Lower leg skin (tissue), 4 donors: ENCODE data around the gene SH2D4B. TPM values are rescaled to one million over a fixed set of nuclear protein-coding genes. Genes with fewer than 3 reads are reported as not detected.

ENCODE experiments used
- DNase-seq, 2 donors: peaks; one replicate each; pipeline ENCODE4 v3.0.0-alpha.2; 2019; ENCODE audit warnings: low spot score in 2 of 2
- H3K4me3 ChIP-seq: fragments of 200-600 bp; sonication (generic); 2 replicates; pipeline ENCODE4 v1.5.1; 2017; ENCODE audit warnings: mild to moderate bottlenecking, low read depth; ENCODE audit not compliant: poor library complexity, severe bottlenecking
- POLR2A ChIP-seq, 2 donors: fragments of 450-650 bp; IDR thresholded peaks; one replicate each; pipeline ENCODE4 v1.6.1; 2016 to 2017; ENCODE audit warnings: antibody characterized with exemption in 2 of 2, mild to moderate bottlenecking in 1 of 2, moderate library complexity in 1 of 2
- WGBS, 2 donors: methylation state at CpG; one replicate each; pipeline ENCODE4 v1.1.5; 2018; 5-methylcytosine and 5-hydroxymethylcytosine counted together
- intact Hi-C: fragments of 100-400 bp; cut with DNase I; formaldehyde crosslinking; loops from one replicate; pipeline ENCODE4 v1.15.0; 2023; ENCODE audit warnings: low total_unique reads
- total RNA-seq, 4 donors: library from RNA; depleted of rRNA; stranded (reverse); fragments of >200 nt; gene quantifications; one replicate each; pipeline ENCODE4 v1.1.0, GENCODE V29; 2016
- TF ChIP-seq, protein P1 (sequence below), 3 donors: fragments of 450-650 bp; IDR thresholded peaks; one replicate each; pipeline ENCODE4 v1.5.1; 2016; ENCODE audit warnings: antibody characterized with exemption in 3 of 3, mild to moderate bottlenecking in 3 of 3, moderate library complexity in 2 of 3

Gene SH2D4B
- total RNA-seq, 4 donors from 2014 or later: 0.13 TPM; not detected in 3

DNA sequence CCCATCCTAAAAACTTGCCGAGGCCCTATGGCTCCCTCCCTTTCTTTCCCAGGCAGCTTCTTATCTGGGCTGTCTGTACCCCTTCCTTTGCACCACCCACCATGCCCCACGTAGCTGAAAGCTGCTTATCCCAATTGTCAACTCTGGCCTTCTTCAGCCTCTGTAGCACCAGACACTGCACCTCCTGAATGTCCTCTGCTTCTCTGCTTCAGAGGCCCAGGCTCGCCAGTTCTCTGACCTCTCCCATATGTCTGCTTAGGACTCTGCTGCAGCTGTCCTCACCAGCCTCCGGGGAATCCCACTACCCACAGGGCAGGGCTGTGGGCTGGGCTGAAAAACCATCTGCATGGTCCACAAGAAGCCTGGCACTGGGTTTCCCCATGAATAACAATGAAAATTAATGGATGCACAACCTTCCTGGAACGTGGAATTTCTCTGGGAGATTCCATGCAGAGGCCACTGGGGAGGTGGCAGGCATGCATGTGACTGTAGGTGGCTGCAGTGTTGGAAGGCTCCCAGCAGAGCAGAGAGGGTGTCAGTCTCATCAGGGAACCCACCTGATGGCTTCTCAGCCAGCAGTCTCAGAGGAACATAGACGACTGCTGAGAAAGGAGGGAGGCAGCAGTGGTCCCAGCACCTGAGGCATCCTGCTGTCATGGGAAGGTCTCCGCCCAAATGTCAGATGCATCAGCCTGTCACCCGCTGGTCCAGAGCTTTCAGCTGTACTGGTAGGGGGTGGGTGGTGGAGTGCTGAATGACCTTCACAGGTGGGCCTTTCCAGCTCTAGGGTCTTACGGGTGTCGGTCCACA lies 16.8 kb upstream of the SH2D4B start:
- H3K4me3 ChIP-seq: no peak overlapping the region
- intact Hi-C loops: no loop called here
- no peak for DNase-seq

DNA sequence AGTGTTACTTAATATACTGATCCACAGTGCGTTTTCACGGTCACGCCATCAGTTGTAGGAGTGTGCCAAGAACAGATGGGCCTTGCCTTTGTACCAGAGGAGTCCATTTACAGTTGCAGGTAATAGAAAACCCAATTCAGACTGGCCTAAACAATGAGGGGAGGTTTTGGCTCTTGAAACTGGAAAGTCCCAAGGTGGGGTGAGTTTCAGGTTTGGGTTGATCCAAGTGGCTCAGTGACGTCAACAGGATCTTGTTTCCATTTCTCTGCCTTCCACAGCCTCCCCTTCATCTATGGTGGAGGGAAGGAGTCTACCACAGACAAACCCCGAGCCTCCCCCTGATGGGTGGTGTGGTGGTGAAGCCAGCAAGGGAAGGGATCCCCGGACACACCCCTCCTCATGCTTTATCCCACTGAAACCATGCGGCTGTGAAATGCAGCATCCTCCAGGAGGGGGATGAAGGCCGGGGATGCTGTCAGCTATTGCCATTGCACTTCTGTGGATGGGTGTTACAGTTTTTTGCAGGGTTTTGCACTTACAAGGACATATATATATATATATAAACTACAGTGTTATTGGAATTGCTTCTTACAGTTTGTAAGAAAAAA lies 14.8 kb upstream of the SH2D4B start:
- TF ChIP-seq, protein P1, sequence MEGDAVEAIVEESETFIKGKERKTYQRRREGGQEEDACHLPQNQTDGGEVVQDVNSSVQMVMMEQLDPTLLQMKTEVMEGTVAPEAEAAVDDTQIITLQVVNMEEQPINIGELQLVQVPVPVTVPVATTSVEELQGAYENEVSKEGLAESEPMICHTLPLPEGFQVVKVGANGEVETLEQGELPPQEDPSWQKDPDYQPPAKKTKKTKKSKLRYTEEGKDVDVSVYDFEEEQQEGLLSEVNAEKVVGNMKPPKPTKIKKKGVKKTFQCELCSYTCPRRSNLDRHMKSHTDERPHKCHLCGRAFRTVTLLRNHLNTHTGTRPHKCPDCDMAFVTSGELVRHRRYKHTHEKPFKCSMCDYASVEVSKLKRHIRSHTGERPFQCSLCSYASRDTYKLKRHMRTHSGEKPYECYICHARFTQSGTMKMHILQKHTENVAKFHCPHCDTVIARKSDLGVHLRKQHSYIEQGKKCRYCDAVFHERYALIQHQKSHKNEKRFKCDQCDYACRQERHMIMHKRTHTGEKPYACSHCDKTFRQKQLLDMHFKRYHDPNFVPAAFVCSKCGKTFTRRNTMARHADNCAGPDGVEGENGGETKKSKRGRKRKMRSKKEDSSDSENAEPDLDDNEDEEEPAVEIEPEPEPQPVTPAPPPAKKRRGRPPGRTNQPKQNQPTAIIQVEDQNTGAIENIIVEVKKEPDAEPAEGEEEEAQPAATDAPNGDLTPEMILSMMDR (IDR thresholded peaks at IDR 0.05): no peak
- TF ChIP-seq POLR2A (IDR thresholded peaks at IDR 0.05): no peak
- intact Hi-C loops: no loop called here
- 61 to 63% methylated on average over 8 of the region's 8 CpGs for WGBS, 2 donors

More for the DNA sequence above, 16.8 kb upstream of the SH2D4B start:
- 84 to 85% methylated on average over 10 of the region's 10 CpGs for WGBS, 2 donors
- TF ChIP-seq, protein P1 (IDR thresholded peaks at IDR 0.05): no peak
- no peak for TF ChIP-seq POLR2A (IDR thresholded peaks at IDR 0.05)

DNA sequence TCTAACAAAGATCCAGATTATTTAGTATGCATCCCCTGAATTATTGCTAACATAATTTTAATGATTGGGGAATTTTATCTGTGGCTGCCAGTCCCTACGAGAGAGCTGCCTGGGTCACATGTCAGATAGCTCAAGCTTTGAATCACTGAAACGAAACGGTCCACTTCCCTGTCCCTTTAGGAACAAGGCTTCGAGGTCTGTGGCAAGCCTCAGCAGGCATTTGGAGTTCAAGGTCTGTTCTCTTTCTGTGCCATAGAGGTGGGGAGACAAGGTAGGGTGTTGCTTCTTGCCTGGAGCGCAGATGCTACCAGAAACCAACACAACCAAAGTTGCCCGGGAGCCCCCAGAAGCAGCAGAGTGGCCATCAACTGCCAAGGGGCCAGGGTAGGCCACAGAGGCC lies 13.9 kb upstream of the SH2D4B start:
- intact Hi-C loops: no loop called here
- H3K4me3 ChIP-seq: no peak overlapping the region
- no peak for DNase-seq
- TF ChIP-seq, protein P1 (IDR thresholded peaks at IDR 0.05): no peak
- TF ChIP-seq POLR2A (IDR thresholded peaks at IDR 0.05): no peak
- WGBS, 2 donors: 33% methylated on average over 6 of the region's 6 CpGs

More for the DNA sequence above, 14.8 kb upstream of the SH2D4B start:
- H3K4me3 ChIP-seq: no peak overlapping the region
- no peak for DNase-seq

DNA sequence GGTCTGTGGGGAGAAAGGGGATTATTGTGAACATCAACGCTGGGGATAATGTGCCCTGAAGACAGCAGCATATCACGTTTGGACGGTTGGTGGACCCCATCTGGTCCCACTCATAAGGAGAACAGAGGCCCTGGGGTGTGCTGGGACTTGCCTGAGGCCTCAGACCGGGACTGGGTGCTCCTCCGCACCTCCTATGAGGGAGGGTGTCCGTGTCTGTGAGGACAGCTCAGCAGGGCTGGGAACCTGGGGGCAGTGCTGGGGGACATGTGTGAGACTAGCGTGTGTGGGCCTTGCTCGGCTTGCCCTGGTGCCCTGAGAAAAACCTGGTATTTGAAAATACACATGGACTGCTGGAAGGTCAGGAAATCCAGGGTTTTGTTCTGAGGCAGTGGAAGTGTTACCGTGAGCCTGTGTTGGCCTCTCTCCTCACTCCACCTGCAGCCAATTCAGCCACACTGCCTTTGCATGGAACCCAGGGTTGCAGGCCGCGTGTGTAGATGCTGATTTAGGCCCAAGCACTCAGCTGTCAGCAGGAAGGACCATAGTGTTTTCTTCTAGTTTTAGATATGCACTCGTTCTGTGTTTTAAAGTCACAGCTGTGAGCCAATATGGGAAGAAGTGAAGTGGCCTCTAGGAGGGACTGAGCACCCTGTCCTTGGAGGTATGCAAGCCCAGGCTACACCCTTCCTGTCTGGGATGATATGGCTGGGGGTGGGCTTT lies 13.4 kb upstream of the SH2D4B start:
- 64 to 65% methylated on average over 12 of the region's 12 CpGs for WGBS, 2 donors
- no peak for DNase-seq
- intact Hi-C loops: no loop called here
- no peak for TF ChIP-seq POLR2A (IDR thresholded peaks at IDR 0.05)
- TF ChIP-seq, protein P1 (IDR thresholded peaks at IDR 0.05): no peak
- no peak overlapping the region for H3K4me3 ChIP-seq

DNA sequence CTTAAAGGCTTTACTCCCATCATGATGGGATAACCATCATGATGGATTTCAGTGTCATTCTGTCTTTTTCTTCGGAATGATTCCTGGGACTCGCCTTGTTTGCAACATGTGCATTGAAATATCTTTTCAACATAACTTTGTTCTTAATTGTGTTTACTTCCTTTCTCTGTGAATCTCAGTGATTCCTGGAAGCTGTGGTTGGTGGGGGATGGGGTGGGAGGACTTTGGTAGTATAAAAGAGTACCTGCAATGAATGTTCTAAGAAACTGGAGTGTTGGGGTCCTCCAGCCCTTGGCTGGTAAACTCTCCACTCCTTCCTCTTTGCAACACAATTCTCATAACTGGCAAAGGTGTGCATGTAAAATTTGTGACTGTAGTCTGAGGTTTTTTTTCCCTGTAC lies 11.5 kb upstream of the SH2D4B start:
- TF ChIP-seq, protein P1 (IDR thresholded peaks at IDR 0.05): no peak
- no peak for TF ChIP-seq POLR2A (IDR thresholded peaks at IDR 0.05)
- WGBS, 2 donors: 62 to 76% methylated on average over 2 of the region's 2 CpGs
- no peak overlapping the region for H3K4me3 ChIP-seq
- DNase-seq: no peak
- intact Hi-C loops: no loop called here
